Measurements from ENCODE around the gene H2AZ1.

DNA sequence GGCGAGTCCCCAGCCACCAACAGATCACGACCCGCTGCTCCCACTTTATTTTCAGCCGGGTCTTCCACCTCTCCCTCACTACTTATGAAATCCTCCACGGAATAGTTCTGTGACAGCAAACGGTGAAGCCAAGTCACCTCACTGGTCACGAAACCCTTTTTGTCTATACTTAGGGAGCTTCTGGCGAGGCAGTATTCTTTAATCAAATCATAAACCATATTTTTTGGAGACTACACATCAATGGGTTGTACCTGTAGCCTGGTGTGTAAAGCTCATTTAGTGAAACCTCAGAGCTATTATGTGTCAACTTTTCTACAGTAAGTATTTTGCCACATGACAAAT is 809 bp upstream of the H2AZ1 start:
- TF ChIP-seq, protein P1, sequence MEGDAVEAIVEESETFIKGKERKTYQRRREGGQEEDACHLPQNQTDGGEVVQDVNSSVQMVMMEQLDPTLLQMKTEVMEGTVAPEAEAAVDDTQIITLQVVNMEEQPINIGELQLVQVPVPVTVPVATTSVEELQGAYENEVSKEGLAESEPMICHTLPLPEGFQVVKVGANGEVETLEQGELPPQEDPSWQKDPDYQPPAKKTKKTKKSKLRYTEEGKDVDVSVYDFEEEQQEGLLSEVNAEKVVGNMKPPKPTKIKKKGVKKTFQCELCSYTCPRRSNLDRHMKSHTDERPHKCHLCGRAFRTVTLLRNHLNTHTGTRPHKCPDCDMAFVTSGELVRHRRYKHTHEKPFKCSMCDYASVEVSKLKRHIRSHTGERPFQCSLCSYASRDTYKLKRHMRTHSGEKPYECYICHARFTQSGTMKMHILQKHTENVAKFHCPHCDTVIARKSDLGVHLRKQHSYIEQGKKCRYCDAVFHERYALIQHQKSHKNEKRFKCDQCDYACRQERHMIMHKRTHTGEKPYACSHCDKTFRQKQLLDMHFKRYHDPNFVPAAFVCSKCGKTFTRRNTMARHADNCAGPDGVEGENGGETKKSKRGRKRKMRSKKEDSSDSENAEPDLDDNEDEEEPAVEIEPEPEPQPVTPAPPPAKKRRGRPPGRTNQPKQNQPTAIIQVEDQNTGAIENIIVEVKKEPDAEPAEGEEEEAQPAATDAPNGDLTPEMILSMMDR (conservative IDR thresholded peaks at IDR 0.05; ENCODE audit: low read length), result no peak
- TF ChIP-seq EZH2phosphoT487 (IDR thresholded peaks at IDR 0.05; ENCODE audit: borderline replicate concordance), result no peak
